AG08396 (cell line): Measurements from ENCODE around the gene TTLL5.

Experiments used
- DNase-seq: peaks from one replicate; pipeline ENCODE4 v3.0.0; 2012; ENCODE audit warnings: low spot score, mixed read lengths

Gene TTLL5

GRCh38 chr14:75697918-75698317 lies 36.9 kb downstream of the TTLL5 start:
- no peak for DNase-seq

- no peak for DNase-seq
Observed at GRCh38 chr14:75699331-75699730, 38.3 kb downstream of the TTLL5 start.

- DNase-seq: no peak
Observed at GRCh38 chr14:75700295-75700694, 39.2 kb downstream of the TTLL5 start.

- no peak for DNase-seq
Observed at GRCh38 chr14:75702122-75702521, 41.1 kb downstream of the TTLL5 start.

GRCh38 chr14:75702616-75703261 lies 41.7 kb downstream of the TTLL5 start:
- no peak for DNase-seq

GRCh38 chr14:75703467-75703866 lies 42.4 kb downstream of the TTLL5 start:
- DNase-seq: no peak

GRCh38 chr14:75705014-75705413 lies 44.0 kb downstream of the TTLL5 start:
- no peak for DNase-seq

GRCh38 chr14:75709207-75709812 lies 48.3 kb downstream of the TTLL5 start:
- peak; percentile 63 for DNase-seq

- peak; percentile 54 for DNase-seq
Observed at GRCh38 chr14:75711105-75711795, 50.2 kb downstream of the TTLL5 start.

- peak; percentile 73 for DNase-seq
Observed at GRCh38 chr14:75711796-75712211, 50.8 kb downstream of the TTLL5 start.

- DNase-seq: no peak
Observed at GRCh38 chr14:75714991-75715390, 53.9 kb downstream of the TTLL5 start.

GRCh38 chr14:75715926-75716780 lies 55.1 kb downstream of the TTLL5 start:
- peak; percentile 61 for DNase-seq

- DNase-seq: no peak
Observed at GRCh38 chr14:75717729-75718128, 56.7 kb downstream of the TTLL5 start.

GRCh38 chr14:75718199-75718598 lies 57.2 kb downstream of the TTLL5 start:
- no peak for DNase-seq

GRCh38 chr14:75720116-75720515 lies 59.1 kb downstream of the TTLL5 start:
- DNase-seq: no peak

- DNase-seq: no peak
Observed at GRCh38 chr14:75720842-75721498, 59.9 kb downstream of the TTLL5 start.

- no peak for DNase-seq
Observed at GRCh38 chr14:75723716-75724115, 62.7 kb downstream of the TTLL5 start.

GRCh38 chr14:75724414-75725204 lies 63.6 kb downstream of the TTLL5 start:
- DNase-seq: no peak

- DNase-seq: no peak
Observed at GRCh38 chr14:75725481-75725880, 64.4 kb downstream of the TTLL5 start.

GRCh38 chr14:75726321-75726720 lies 65.3 kb downstream of the TTLL5 start:
- no peak for DNase-seq

GRCh38 chr14:75727124-75727523 lies 66.1 kb downstream of the TTLL5 start:
- DNase-seq: no peak
